SIG-M5 (cell line): Measurements from ENCODE around the gene TEC.

Experiments used
- DNase-seq: peaks from one replicate; lab custom pipeline; 2025; lab: John Stamatoyannopoulos, UW

The TEC gene

DNA sequence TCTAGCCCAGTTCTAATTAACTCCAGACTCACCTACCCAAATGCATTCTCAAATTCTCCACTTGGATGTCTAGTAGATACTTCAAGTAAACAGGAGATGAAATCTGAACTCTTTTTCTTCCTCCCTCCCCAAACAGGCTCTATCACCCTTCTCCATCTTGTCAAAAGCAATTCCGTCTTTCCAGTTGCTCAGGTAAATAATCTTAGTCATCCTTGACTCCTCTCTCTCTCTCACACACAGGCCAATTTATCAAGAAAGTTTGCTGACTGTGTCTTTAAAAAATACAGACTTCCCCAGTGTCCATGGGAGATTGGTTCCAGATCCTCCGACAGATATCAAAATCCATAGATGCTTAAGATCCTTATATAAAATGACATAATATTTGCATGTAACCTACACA is 148.5 kb downstream of the TEC start:
- DNase-seq: no peak

- no peak for DNase-seq
Measured at GRCh38 chr4:48120132-48120531, 149.5 kb downstream of the TEC start.

DNA sequence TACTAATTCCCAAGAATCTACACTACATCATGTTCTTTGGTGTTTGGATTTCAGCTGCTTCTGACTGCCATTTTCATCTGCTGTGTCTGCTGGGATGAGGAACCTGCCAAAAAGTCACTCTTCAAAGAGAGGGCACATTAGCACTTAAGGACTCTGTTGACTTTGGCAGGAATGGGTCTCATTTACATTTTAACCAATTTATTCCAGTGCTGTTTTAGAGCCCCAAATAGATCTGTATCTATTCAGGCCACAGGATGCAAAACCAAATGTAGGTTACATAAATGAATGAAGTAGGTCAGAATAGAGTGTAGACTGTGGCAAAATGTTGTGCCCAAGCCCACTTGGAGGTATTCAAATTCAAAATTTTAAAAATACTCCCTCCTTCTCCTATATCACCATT is 150.0 kb downstream of the TEC start:
- no peak for DNase-seq

DNA sequence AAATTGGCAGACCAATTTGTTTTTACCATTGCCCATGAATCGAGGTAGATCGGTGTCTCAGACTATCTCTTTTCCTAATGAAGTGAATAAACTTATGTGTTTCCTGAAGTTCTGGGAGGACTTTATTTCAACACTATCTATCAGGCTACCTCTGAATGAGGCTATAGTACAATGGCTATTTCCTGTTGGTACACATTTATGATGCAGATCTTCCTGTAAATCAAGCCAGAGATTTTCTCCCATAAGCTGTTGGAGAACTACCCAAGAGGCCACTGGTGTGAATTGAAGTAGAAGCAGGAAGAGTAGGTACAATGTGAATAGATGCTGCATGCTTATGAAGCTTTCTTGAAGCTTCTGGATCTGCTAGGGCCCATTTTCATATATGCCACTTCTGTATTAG is 151.6 kb downstream of the TEC start:
- DNase-seq: no peak

- no peak for DNase-seq
Measured at GRCh38 chr4:48116582-48116981, 153.1 kb downstream of the TEC start.

DNA sequence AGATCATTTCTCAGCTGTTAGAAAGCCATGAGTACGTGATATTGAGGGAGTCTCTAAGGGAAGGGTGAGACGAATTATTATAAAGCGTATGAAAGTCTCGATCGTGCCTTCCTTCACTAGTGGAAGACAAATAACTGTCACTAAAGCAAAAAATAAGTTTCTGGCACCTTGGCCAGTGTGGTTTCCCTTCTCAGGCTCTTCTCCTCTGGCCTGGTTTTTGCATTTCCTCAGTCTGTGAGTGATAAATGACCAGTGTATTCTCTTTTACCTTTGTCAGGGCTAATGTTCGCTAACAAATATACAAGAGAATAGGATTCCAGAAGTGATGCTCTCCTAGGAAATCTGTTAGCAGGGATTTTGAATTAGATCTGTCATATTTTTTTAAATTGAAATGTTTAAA is 155.2 kb downstream of the TEC start:
- DNase-seq: no peak

- no peak for DNase-seq
Measured at GRCh38 chr4:48112017-48112667, 157.5 kb downstream of the TEC start.

- no peak for DNase-seq
Measured at GRCh38 chr4:48110452-48110978, 159.1 kb downstream of the TEC start.

- no peak for DNase-seq
Measured at GRCh38 chr4:48109413-48110263, 160.0 kb downstream of the TEC start.

DNA sequence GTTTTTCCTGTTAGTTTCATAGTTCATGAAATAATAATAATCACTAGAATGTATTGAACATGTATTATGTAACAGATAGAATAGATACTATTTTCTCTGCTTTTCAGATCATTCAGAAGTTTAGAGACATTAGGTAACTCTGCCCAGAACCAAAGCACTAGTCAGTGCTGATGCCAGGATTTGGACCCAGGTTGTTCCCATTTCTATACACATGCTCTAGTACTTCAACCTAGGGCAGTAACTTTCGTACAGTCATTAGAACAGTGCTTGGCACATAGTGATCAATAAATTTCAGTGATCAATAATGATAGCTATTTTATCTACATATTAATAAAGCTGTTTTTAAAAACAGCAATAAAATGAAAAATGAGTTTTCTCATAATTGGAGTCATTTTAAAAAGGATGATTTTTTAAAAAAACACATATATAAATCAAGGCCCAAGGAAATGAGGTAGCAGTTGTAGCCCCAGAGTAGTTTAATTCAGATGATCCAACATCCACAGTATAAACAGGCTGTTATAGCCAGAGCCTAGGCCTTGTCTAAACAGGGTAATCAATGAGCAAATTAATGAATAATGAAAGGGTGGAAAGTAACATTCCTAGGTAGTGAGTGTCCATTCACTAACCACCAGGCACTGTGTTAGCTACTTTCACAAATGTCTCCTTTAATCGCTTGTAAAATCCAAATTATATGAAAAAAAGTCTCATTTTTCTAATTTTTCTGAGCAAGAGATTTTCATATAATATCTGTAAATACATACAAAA is 161.1 kb downstream of the TEC start:
- DNase-seq: no peak

DNA sequence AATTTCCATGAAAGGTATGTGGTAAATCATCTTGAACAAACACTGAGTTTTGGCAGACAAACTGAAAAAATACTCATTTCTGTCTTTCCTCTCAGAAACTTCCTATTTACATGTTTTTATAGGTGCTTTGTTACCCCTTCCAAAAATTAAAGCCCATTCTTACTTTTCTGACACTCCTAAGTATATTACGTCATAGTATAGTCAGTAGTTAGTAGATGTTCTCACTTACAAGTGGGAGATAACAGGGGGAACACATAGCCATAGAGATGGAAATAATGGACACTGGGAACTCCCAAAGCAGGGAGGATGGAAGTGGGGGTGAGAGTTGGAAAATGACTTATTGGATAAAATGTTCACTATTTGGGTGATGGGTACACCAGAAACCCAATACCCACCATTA is 164.4 kb downstream of the TEC start:
- DNase-seq: no peak

DNA sequence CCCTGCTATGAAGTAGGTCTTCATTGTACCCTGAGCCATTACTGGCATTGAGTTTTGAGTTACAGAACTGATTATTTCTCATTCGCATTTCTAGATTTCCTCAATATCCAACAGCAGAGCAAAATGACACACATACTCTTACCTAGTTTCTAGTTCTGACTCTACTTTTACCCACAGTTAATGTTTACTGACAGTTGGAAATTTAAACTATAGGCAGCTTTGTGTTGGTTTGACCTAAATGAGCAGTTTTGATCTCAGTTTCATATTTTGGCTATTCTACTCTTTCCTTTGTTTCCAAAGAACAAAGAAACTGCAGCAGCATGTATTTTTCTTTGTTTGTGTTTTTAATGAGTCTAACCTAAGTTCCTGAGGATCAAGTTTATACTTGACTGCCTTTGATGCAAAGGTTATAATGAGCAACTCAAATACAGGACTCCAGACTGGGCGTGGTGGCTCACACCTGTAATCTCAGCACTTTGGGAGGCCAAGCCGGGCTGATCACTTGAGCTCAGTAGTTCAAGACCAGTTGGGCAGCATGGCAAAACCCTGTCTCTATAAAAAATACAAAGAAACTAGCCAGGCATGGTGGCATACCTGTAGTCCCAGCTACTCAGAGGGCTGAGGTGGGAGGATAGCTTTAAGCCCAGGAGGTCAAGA is 166.0 kb downstream of the TEC start:
- no peak for DNase-seq

DNA sequence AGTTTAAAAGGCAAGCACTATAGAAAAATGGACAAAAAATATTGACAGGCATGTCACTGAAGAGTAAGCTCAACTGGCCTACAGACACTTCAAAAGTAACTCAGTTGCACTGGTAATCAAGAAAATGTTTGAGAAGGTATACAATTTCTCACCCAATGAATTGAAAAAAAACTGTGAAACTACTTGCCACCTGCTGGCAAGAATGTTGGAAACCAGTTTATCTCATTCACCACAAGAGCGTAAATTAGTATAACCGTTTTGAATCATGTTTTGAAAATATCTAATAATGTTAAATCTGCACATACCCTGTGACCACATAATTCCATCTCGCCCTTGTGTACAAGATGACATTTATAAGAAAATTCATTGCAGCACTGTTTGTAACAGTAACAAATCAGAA is 167.3 kb downstream of the TEC start:
- no peak for DNase-seq

DNA sequence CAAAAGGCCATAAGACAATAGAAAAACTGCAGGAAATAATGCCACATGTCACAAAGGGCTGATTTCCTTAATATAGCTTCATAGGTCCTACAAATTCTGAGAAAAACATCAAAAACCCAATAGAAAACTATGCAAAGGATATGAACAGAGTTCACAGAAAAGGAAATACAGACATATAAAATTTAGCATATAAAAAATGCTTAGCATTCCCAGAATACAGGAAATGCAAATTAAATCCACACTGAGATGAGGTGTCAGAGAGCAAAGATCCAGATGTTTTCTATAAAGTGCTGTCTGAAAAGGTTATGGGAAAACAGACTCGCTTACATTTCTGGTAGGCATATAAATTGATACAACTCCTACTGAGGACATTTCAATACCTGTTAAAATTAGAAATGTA is 169.4 kb downstream of the TEC start:
- no peak for DNase-seq

DNA sequence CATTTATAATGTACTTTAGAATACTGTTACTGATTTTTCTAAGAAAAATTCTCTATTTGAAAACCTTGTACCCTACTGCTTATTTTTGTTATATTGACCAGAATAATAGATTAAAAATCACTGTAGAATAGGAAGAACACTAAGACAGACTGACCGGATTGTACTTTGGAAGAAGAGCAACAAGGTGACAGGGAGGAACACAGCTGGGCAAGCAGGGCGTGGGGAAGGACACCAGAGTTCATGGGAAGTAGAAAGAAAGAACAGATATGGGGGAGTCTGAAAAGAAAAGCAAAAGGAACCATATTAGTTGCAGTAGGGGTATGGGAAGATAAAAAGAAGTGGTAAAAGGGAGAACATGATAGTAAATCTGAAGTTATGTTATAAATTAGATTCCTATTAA is 174.2 kb downstream of the TEC start:
- no peak for DNase-seq

DNA sequence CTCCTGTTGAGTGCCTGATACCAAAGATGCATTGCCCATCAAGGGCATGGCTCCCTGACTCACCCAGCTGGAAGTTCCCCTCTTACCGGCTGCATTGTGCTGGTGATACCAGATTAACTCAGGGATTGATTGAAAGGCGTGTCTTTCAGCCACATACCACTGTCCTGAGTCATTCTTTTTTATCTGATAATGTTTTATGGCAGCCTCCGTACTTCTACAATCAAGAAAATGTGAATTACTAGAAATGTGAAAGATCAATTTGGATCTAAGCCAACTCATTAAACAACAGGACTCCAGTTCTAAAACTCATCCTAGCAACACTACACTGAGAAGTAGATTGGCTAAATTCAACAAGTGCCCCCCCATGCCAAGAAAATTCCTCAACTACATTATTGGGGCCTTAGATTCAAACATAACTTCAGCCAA is 175.6 kb downstream of the TEC start:
- DNase-seq: no peak

GRCh38 chr4:48090621-48091020 is 179.0 kb downstream of the TEC start:
- no peak for DNase-seq

DNA sequence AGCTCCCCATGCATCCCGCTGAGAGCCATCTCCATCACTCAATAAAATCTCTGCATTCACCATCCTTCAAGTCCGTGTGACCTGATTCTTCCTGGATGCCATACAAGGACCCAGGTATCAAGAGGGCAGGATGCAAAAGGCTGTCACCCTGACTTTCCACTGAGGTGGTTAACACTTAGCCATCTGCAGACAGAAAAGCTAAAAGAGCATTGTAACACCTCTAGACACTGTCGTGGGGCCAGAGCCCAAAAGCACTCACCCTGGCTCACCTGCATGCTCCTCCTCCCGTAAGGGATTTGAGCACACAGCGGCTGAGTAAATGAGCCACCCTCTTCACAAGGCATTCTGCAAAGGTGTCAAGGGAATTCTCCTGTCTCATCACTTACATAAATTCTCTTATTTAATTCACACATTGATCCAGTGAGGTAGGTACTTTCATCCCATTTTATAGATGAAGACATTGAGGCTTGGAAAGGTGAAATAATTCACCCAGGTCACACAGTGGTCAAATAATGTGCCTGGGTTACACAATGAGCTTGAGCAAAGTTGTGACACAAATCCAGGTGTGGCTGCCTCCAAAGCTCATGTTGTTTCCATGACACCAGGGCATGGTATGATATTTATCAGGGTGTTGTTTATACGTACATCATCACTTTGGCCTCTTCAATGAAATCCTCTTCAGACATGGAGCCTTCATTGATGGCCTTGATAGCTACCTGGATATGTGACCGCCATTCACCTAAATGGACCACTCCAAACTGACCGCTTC is 183.6 kb downstream of the TEC start:
- DNase-seq: no peak
